ENCODE measurements around the gene ACBD4. TPM values are rescaled to one million over a fixed set of nuclear protein-coding genes. Genes with fewer than 3 reads are reported as not detected.
"Not testable (repeated sequence)": the region's sequence is repeated elsewhere in the genome, so short reads cannot be mapped to it uniquely, and the experiment has no call there.

Gene ACBD4
- total RNA-seq, 1 donor from 2014 or later: 6.4 TPM

DNA sequence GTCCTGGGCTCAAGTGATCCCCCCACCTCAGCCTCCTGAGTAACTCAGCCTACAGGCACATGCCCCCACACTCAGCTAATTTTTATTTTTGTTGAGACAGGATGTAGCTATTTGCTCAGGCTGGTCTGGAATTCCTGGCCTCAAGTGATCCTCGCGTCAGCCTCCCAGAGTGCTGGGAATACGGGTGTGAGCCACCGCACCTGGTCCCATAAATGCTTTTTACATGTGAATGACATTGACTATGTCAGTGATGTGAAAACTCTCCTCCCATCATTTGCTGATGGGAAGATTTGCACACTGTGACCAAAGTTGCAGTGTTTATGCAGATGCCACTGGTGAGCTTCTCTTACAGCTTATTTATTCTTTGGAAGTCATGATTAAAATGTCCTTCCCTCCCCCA, 18.2 kb upstream of the ACBD4 start:
- intact Hi-C loops (cut with DNase I): no loop called here
- DNase-seq (ENCODE audit: low spot score): no peak

DNA sequence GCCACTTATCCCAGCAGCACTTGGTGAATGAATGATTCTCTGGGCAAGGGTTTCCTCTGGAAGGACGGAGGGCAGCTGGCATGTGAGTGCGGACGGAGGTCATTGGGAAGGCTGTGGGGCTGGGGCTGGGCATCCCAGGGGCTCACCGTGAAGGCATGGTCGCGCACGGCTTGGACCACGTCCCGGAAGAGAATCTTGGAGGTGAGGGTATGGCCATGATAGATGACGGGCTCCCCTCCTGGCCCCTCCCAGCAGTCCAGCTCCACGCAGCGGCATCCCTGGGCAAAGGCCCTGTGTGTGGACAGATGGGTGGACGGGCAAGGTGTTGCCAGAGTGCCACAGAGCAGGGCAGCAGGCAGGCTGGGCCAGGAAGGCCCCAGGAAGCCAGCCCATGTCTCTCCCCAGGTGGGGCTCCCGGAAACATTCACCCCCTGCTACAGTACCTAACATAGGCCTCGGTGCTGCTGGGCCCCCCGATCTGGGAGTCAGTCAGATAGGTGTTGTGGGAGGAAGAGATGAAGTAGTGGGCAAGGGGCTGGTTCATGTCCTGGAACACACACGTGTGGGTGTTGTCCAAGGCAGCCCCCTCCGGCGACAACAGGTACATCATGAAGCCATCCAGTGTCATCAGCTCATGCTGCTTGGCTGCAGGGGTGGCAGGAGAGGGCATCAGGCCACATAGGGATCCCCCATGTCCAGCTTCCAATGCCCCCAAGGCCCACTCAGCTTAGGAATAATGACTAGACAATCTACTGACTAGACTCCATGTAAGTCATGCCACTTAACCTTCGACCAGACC, 17.4 kb upstream of the ACBD4 start:
- intact Hi-C loops (cut with DNase I): no loop called here
- no peak for DNase-seq (ENCODE audit: low spot score)

DNA sequence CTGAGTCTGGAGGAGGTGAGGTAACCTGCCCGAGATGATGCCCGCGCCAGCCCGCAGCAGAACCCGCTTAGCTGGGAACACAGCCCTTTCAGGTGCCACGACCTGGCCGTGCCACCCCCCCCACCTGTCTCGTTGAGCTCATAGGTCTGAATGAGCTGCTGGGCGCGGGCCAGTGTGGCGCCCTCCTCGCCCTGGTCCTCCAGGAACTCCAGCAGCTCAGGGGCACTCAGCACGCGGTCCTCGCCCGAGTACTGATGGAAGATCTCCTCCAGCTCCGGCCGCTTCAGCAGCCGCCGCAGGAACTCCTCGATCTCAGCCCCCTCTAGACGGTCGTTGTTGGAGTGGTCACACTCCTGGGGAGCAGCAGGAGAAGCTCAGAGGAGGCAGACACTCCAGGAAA, 16.8 kb upstream of the ACBD4 start:
- intact Hi-C loops (cut with DNase I): no loop called here
- no peak for DNase-seq (ENCODE audit: low spot score)

DNA sequence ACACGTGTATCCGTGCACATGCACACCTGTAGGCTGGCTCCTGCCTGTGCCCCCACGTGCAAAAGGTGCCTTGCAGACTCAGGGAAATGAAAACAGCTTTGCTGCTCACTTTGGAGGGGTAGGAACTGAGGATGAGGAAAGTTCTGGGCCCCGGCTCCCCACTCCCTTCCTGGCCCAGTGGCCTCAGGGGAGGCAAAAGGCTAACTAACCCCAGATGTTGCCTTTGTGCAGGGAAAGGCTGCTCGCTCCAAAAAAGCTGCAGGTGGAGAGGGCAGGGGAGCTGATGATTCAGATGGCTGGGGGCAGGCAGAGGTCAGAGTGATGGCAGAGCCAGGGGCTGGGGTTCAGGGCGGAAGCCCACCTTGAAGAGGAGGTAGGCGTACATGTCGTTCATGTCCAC, 15.5 kb upstream of the ACBD4 start:
- intact Hi-C loops (cut with DNase I): no loop called here

DNA sequence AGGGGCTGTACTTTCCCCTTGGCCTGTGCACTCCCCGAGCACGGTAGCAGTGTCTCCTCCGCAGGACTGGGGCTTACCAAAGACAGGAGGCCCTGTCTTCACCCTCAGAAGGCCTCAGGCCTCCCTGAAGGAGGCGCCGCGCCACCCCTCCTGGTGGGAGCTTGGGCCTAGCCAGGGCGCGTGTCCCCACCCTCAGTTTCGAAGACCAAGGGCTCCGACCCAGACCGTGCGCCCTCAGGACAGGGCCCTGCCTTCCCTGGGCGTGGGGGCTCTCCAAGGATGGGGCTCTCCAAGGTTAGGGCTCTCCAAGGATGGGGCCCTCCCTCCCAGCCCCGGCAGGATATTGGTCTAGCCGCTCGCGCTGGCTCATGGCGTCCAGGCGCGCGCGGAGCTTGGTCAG, 14.9 kb upstream of the ACBD4 start:
- intact Hi-C loops (cut with DNase I): no loop called here
- no peak for DNase-seq (ENCODE audit: low spot score)

More for the DNA sequence above, 15.5 kb upstream of the ACBD4 start:
- DNase-seq (ENCODE audit: low spot score): no peak

DNA sequence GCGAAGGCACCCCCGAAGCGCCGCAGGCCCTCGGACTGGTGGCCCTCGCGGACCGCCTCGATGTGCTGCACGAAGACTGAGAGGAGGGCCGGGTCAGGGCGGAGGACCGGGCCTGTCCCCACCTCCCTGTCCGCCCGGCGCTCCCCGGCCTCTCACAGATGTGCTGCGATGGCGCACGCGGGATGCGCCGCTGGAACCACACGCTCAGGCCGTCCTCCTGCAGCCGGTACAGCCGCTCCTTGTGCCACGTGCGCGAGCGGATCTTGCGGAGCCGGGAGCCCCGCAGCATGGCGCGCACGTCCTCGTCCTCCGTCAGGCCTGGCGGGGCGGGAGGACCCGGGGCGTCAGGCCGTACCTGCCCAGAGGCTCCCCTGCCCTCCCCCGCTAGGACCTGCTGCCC, 14.4 kb upstream of the ACBD4 start:
- DNase-seq (ENCODE audit: low spot score): no peak
- intact Hi-C loops (cut with DNase I): no loop called here

DNA sequence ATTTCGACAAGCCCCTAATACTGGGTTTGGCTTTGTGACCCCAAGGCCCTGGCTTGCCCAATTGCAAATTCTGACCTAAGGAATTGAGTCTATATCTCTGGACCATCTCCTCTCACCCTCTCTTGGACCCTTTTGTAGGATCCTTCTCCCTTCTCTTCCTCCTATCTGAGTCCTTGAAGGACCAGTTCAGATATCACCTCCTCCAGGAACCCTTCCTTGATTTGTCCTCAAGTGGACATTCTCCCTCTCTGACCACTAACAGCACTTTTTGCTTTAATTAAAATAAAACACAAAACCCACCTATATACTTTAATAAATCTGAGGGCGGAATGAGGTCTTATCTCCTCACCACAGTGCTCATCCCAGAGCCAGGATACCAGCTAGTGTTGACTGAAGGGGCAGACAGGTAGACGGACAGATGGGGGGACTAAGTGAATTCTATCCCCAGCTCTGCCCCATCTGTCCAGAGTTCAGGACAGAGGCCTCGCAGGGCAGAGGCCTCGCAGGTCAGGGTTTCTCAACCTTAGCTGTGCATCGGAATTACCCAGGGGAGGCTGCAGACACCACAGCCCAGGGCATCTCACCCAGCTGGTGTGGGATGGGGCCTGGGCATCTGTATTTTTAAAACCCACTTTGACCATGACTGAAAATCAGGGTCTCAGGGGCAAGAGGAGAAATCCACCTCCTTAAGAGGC, 12.3 kb upstream of the ACBD4 start:
- intact Hi-C loops (cut with DNase I): no loop called here
- DNase-seq (ENCODE audit: low spot score): no peak

DNA sequence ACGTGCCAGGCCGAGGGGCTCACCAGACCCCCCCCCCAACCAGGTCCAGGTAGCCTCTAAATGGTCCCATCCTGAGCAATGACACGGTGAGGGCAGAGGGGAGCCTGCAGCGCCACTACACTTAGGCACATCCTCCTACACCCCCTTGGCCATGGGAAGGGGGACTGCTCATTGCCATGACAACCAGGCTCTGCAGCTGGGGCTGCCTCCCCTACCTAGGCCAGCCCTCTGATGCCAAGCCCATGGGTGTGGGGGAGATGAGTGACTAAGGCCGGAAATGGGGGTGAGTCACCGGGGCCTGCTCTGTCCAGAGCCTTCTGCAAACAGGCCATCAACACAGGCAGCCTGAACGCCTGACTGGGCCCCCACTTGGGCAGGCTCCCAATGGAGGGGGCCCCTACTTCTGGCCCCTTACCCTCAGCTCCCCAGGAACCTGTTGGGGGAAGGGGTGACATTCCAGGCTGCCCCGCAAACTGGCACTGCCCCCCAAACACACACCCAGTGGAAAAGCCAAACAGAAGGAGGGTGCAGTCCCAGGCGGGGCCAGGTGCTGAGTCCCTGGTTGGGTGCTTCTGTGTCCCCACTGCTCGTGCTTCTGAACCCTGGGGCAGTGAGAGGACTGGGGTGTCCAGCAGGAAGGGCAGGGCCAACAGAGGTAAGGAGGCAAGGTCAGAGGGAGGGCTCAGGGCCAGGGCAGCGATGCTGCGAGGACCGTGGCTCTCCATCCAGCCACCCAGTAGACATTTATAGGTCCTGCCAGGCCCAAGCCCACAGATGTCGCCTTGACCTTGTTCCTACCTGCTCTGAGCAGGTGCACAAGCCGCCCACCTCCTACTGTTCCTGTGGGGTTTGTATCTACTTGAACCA, 11.3 kb upstream of the ACBD4 start:
- intact Hi-C loops (cut with DNase I): no loop called here
- no peak for DNase-seq (ENCODE audit: low spot score)

DNA sequence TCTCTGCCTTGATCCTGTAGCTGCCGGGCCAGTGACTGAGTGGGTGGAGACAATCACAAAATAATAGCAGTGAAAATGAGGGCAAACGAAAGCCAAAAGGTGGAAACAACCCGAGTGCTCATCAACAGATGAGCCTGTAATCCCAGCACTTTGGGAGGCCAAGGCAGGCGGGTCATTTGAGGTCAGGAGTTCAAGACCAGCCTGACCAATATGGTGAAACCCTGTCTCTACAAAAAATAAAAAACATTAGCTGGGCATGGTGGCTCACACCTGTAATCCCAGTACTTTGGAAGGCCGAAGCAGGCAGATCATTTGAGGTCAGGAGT, 10.7 kb upstream of the ACBD4 start:
- DNase-seq (ENCODE audit: low spot score); intact Hi-C loops (cut with DNase I): not testable (repeated sequence)

DNA sequence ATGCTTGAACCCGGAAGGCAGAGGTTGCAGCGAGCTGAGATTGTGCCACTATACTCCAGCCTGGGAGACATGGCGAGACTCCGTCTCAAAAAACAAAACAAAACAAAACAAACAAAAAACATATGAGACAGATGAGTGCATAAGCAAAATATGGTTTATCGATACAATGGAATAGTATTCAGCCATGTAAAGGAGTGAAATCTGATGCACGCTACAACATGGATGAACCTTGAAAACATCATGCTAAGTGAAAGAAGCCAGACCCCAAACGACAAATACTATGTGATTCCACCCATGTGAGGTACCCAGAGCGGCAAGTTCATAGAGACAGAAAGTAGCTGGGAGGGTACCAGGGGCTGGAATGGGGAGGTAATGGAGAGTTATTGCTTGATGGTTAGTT, 10.0 kb upstream of the ACBD4 start:
- intact Hi-C loops (cut with DNase I): no loop called here

DNA sequence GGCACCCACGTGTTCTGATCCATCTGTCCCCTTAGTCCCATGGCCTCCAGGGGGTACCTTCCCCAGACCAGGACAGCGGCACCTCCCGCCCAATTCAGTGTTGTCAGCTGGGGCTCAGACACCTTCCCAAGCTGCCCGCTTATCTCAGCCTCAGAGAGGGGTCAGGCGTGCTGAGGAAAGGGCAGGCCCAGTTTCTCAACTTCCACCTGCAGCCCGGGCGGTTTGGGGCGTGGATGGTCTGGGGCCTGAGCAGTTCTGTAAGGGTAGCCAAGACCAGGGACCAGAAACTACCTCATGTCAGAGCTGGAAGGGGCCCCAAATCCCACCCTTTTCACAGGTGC, 8.3 kb upstream of the ACBD4 start:
- no peak for DNase-seq (ENCODE audit: low spot score)
- intact Hi-C loops (cut with DNase I): no loop called here

More for the DNA sequence above, 10.0 kb upstream of the ACBD4 start:
- DNase-seq (ENCODE audit: low spot score): no peak

DNA sequence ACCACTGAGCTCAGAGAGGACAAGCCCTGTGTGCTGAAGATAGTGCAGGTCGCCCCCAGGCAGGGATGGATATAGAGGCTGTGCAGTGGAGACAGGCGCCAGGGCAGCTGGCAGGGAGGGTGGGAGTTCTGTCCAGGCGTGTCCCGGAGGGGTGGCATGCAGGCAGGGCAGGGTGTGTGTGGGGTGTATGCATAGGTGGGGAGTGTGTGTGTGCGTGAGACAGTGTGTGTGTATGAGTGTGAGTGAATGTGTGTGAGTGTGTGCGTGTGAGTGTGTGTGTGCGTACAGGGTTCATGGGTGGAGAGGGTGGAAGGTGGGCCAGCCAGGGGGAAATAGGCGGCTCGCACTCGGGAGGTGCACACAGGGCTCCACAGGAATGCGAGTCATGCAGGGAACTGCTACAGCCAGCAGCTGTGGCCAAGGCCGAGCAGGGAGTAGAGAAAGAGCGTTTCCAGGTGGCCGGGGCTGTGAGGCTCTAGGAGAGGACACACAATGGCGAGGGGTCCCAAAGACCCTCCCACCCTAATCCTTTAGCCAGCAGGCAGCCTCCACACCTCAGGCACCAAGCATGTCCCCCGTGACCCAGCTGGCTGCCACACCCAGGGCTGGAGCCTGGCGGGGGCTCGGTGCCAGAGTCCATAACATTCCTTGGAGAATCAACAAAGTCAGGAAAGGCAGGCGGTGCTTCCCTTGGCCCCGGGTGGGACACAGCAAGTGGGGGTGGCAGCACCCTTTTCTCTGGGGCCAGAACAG, 7.8 kb upstream of the ACBD4 start:
- intact Hi-C loops (cut with DNase I): loop anchor here (2.0 kb wide), 1 partner anchor 17 kb away; no protein-coding TSS in a partner anchor
- DNase-seq (ENCODE audit: low spot score): no peak

DNA sequence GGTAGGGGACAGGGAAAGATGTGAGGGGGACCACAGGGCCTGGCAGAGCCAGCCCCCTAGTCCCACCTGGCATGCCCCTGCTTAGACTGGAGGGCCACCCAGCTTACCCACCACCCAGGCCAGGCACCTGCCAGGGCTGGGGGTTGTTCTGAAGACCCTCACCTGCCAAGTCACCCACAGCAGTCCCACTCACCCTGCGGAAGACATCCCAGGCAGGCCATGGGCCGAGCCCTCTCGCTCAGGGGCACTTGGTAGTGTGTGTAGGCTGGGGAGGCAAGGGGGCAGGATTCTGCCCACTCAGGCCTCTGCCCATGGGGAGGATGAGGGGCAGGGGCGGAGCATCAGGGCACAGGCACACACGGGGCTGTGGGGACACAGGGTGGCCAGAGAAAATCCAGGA, 7.2 kb upstream of the ACBD4 start:
- no peak for DNase-seq (ENCODE audit: low spot score)
- intact Hi-C loops (cut with DNase I): loop anchor here (2.0 kb wide), 1 partner anchor 18 kb away; no protein-coding TSS in a partner anchor

DNA sequence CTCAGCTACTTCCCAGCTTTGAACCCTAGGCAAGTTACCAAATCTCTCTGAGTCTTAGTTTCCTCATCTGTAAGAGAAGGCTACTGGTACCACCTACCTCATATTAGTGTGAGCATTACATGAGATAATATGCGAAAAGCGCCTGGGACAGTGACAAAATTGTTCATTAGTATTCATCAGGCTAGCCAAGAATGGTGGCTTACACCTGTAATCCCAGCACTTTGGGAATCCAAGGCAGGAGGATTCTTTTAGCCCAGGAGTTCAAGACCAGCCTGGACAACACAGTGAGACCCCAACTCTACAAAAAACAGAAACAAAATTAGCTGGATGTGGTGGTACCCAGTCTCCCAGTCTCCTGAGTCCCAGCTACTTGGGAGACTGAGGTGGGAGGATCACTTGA, 6.5 kb upstream of the ACBD4 start:
- no peak for DNase-seq (ENCODE audit: low spot score)
- intact Hi-C loops (cut with DNase I): loop anchor here (2.0 kb wide), 1 partner anchor 18 kb away; no protein-coding TSS in a partner anchor

DNA sequence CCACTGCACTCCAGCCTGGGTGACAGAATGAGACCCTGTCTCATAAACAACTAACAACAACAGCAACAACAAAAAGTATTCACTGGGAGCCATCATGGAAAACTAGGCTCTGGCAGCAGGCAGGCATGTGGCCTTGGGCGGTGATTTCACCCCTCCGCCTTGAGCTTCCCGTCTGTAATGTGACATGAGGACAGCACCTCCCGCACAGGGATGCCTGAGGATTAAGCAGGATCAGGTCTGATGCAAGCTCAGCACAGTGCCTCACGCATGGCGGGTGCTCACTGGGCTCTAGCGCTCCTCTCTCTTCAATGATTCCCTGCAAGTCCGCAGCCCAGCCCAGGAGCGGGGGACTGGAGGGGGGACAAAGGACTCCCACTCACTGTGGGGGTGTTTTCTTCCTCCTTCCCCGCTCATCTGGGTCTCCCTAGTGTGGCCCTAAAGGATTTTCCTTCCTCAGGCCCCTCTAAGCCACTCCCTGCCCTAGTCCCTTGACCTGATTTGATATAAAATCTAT, 6.0 kb upstream of the ACBD4 start:
- intact Hi-C loops (cut with DNase I): loop anchor here (2.0 kb wide), 1 partner anchor 19 kb away; no protein-coding TSS in a partner anchor
- DNase-seq (ENCODE audit: low spot score): no peak

DNA sequence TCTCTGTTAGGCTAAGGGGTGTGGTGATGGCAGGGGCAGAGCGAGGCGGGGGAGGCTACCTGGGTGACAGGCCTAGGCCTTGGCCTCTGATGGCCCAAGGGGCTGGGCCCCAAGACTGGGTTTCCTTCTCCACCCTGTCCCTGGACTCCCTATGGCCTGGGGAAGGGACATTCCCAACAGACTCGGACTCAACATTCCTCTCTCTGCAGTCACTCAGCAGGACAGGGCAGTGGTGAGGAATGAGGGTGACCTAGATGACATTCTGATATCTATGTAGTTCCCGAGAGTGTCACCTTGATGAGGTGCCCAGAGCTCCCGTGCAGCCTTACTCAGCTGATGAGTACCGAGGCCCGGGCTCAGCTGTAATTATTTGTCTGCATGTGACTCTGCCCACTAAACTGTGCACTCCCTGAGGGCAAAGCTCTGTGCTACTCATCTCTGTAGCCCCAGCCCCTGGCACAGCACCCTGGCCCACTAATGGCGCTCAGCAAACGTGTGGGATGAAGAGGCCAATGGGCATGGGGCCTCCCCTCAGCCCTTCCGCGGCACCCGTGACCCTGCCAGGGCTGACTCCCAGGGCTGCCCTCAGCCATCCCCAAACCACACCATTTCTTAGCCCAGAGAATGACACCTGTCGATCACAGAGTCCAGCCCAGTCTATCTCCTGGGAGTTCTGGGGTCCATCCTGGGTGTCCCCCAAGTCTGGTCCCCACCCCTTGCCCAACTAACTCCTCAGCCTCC, 5.4 kb upstream of the ACBD4 start:
- intact Hi-C loops (cut with DNase I): loop anchor here (2.0 to 5.0 kb wide), 3 partner anchors 19 to 353 kb away; no protein-coding TSS in a partner anchor

DNA sequence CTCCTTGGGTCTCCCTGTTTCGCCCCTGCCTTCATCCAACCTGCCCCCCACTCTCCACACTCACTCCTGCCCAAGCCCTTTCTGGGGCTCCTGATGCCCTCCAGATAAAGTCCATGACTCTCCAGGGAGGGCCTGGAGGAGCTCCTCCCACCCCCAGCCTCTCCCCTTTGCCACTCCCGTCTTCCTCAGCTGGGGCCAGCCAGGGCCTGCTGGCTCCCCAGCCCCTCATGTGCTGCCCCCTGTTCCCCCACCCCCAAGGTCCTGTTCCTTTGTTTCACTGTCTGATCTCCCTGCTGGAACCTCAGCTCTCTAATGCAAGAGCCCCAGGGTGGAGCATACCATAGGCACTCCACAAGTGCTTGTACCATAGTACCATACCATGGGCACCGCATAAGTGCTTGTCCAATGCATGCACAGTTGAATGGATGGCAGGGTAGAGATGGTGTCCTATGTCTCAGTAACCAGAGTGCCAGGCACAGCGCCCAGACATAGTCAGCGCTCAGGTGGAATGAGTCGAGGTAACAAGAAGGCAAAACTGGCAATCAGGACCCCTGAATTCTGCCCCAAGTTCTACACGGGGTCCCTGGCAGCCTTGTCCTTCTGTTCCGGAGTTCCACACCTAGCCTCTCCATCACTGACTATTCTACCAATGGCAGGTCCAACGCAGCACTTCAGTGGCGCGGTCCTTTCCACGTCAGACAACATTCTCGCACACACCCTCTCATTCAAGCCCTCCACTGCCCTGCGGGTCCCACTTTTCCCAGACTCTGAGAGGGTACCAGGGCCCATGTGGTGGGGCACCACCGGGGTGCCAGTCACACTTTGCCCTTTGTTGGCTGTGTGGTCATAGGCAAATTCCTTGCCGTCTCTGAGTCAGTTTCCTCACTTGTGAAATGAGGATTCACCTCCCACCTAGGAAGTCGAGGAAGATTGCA, 4.5 kb upstream of the ACBD4 start:
- no peak for DNase-seq (ENCODE audit: low spot score)
- intact Hi-C loops (cut with DNase I): loop anchor here (5.0 kb wide), 2 partner anchors 34 to 354 kb away; no protein-coding TSS in a partner anchor

More for the DNA sequence above, 5.4 kb upstream of the ACBD4 start:
- DNase-seq (ENCODE audit: low spot score): no peak

All from cardiac septum (tissue), 1 donor.